ENCODE measurements around the gene GNLY.

- TF ChIP-seq POLR2AphosphoS5 (IDR thresholded peaks at IDR 0.05) (peak; percentile 34 to 60), CTCF (IDR thresholded peaks at IDR 0.05) (peak in 1 of 6 experiments; percentile 3), POLR2A (IDR thresholded peaks at IDR 0.05) (peak in 3 of 4 donors; percentile 23 to 93 (median 32)), EP300 (IDR thresholded peaks at IDR 0.05) (no peak)
Measured at GRCh38 chr2:85663594-85664565, 30.3 kb upstream of the GNLY start.

Data from upper lobe of left lung (tissue), 4 donors.